ENCODE measurements around the gene RPS29. TPM values are rescaled to one million over a fixed set of nuclear protein-coding genes. Genes with fewer than 3 reads are reported as not detected.
A peak's percentile ranks its signal among the peaks of the same experiment; 100 is the strongest.

Gene RPS29
- total RNA-seq, 1 experiment from 2014 or later = 866 TPM

DNA sequence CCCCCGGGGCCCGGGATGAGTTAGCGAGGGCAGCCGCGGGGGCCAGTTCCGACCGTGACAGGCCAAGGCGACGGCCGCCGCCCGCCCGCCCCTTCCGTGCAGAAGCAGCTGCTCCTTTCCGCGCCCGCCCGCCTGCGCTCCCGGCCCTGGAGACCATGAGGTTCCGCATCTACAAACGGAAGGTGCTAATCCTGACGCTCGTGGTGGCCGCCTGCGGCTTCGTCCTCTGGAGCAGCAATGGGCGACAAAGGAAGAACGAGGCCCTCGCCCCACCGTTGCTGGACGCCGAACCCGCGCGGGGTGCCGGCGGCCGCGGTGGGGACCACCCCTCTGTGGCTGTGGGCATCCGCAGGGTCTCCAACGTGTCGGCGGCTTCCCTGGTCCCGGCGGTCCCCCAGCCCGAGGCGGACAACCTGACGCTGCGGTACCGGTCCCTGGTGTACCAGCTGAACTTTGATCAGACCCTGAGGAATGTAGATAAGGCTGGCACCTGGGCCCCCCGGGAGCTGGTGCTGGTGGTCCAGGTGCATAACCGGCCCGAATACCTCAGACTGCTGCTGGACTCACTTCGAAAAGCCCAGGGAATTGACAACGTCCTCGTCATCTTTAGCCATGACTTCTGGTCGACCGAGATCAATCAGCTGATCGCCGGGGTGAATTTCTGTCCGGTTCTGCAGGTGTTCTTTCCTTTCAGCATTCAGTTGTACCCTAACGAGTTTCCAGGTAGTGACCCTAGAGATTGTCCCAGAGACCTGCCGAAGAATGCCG lies 35.1 kb upstream of the RPS29 start:
- POLR2A ChIA-PET = no interaction called here
- Histone ChIP-seq H3K9me3 (ENCODE audit: control insufficient read depth, insufficient read depth, low read depth, low read length) (no peaks in the 10 kb centered on the region), H3K4me3 (ENCODE audit: low read depth in 2 of 2, low read length in 2 of 2) (peak overlapping the region; percentile 92 to 95), H3K27ac (ENCODE audit: low read length) (peak overlapping the region; percentile 88), H3K36me3 (ENCODE audit: control insufficient read depth, insufficient read depth, low read length) (peaks cover 18% of the 10 kb centered on the region), H3K27me3 (ENCODE audit: control insufficient read depth, insufficient read depth, low read length) (no peaks in the 10 kb centered on the region), H3K4me1 (ENCODE audit: control insufficient read depth, insufficient read depth, low read length) (peaks cover 18% of the 10 kb centered on the region)
- in situ Hi-C loops (cut with HindIII; ENCODE audit: low pct_unique_long_range_greater_than_20kb, low sequenced_read_pairs) (no loop called here), intact Hi-C loops (cut with micrococcal nuclease; ENCODE audit: unreplicated experiment) (no loop called here)
- no TSS peak for BruUV-seq (replicated peaks)
- ATAC-seq = peak; percentile 52
- DNase-seq (ENCODE audit: low read depth, low spot score) = no peak
- CTCF ChIA-PET = no interaction called here
- no peak for TF ChIP-seq TCF7L2 (IDR thresholded peaks at IDR 0.05; ENCODE audit: low read depth, low read length)
- no peak for TF ChIP-seq SIN3A (IDR thresholded peaks at IDR 0.05; ENCODE audit: borderline replicate concordance, insufficient read depth, low read depth, low read length)
- no peak for TF ChIP-seq POLR2AphosphoS5 (IDR thresholded peaks at IDR 0.05; ENCODE audit: low read depth, low read length)
- TF ChIP-seq, protein P1, sequence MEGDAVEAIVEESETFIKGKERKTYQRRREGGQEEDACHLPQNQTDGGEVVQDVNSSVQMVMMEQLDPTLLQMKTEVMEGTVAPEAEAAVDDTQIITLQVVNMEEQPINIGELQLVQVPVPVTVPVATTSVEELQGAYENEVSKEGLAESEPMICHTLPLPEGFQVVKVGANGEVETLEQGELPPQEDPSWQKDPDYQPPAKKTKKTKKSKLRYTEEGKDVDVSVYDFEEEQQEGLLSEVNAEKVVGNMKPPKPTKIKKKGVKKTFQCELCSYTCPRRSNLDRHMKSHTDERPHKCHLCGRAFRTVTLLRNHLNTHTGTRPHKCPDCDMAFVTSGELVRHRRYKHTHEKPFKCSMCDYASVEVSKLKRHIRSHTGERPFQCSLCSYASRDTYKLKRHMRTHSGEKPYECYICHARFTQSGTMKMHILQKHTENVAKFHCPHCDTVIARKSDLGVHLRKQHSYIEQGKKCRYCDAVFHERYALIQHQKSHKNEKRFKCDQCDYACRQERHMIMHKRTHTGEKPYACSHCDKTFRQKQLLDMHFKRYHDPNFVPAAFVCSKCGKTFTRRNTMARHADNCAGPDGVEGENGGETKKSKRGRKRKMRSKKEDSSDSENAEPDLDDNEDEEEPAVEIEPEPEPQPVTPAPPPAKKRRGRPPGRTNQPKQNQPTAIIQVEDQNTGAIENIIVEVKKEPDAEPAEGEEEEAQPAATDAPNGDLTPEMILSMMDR (IDR thresholded peaks at IDR 0.05) = no peak
- TF ChIP-seq, protein P2, sequence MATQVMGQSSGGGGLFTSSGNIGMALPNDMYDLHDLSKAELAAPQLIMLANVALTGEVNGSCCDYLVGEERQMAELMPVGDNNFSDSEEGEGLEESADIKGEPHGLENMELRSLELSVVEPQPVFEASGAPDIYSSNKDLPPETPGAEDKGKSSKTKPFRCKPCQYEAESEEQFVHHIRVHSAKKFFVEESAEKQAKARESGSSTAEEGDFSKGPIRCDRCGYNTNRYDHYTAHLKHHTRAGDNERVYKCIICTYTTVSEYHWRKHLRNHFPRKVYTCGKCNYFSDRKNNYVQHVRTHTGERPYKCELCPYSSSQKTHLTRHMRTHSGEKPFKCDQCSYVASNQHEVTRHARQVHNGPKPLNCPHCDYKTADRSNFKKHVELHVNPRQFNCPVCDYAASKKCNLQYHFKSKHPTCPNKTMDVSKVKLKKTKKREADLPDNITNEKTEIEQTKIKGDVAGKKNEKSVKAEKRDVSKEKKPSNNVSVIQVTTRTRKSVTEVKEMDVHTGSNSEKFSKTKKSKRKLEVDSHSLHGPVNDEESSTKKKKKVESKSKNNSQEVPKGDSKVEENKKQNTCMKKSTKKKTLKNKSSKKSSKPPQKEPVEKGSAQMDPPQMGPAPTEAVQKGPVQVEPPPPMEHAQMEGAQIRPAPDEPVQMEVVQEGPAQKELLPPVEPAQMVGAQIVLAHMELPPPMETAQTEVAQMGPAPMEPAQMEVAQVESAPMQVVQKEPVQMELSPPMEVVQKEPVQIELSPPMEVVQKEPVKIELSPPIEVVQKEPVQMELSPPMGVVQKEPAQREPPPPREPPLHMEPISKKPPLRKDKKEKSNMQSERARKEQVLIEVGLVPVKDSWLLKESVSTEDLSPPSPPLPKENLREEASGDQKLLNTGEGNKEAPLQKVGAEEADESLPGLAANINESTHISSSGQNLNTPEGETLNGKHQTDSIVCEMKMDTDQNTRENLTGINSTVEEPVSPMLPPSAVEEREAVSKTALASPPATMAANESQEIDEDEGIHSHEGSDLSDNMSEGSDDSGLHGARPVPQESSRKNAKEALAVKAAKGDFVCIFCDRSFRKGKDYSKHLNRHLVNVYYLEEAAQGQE (IDR thresholded peaks at IDR 0.05; ENCODE audit: insufficient read depth in 1 of 2, low read depth in 2 of 2, low read length in 1 of 2) = no peak

DNA sequence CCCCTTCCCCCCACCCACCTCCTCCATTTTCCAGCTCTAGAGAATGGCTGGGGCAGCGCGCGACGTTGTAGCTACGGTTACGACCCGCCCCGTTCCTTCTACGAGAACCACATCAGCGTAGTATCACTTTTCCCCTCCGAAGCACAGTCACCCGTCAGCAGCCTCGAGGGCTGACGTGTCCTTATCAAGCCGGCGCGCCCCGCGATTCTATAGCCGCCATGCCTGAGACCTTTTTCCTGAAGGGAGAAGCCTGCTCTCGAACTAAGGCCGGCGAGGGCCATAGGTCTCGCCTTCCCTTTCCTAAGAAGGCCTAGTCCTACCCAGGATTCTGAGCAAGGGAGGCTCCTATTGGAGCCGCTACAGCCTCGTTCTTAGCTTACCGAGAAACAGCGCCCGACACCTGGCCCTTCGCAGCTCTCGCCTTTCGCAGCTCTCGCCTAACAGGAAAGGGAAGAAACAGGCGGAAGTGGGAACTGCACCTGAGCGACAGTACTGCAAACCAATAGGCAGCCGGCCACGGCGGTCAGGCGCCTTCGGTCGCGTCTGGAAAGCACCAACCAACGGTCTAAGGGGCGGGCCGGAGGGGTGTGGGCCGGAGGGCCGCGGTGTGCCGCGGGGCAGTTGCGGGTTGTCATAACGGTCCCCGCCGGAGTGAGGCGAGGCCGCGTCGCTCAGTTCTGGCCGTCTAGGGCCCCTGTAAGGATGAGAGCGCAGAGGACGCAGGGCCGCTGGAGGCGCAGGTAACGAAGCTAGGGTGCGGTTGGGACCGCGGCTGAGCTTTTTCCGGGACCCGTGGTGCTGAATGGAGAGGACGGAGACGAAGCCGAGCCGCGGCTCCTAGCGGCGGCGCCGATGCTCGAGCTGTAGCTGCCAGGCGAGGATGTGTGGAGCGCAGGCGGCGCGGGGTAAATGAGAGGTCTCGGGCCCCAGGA lies 34.3 kb upstream of the RPS29 start, which contains the start of the genes MGAT2 and RPL36AL:
Gene MGAT2, plus strand, starts transcription at position 618 of the 932 bp plus-strand sequence. CDS start 470 bp downstream, outside the sequence.
Gene RPL36AL, minus strand, starts transcription at position 445 of the 932 bp plus-strand sequence. CDS start 1,522 bp downstream, outside the sequence.
- H3K9me3 ChIP-seq (ENCODE audit: control insufficient read depth, insufficient read depth, low read depth, low read length) = no peaks in the 10 kb centered on the region
- peaks cover 18% of the 10 kb centered on the region for H3K4me1 ChIP-seq (ENCODE audit: control insufficient read depth, insufficient read depth, low read length)
- peak within 1 kb of the TSS; percentile 92 to 95 for H3K4me3 ChIP-seq (ENCODE audit: low read depth in 2 of 2, low read length in 2 of 2)
- ChIA-PET CTCF (interaction anchor here (0.7 kb wide), 2 partner anchors 34 to 275 kb away, joined by 3 to 12 read pairs; no protein-coding TSS in a partner anchor), POLR2A (interaction anchor here (0.7 kb wide), 2 partner anchors 241 to 380 kb away, joined by 8 to 17 read pairs; no protein-coding TSS in a partner anchor)
- BruUV-seq (replicated peaks) = no TSS peak
- H3K36me3 ChIP-seq (ENCODE audit: control insufficient read depth, insufficient read depth, low read length) = peaks cover 18% of the 10 kb centered on the region
- no peaks in the 10 kb centered on the region for H3K27me3 ChIP-seq (ENCODE audit: control insufficient read depth, insufficient read depth, low read length)
- H3K27ac ChIP-seq (ENCODE audit: low read length) = peak within 1 kb of the TSS; percentile 97
- in situ Hi-C loops (cut with HindIII; ENCODE audit: low pct_unique_long_range_greater_than_20kb, low sequenced_read_pairs) = no loop called here
- TF ChIP-seq SIN3A (IDR thresholded peaks at IDR 0.05; ENCODE audit: borderline replicate concordance, insufficient read depth, low read depth, low read length) = peak; percentile 74; the same call in 1 of the 2 replicates
- TF ChIP-seq, protein P1 (IDR thresholded peaks at IDR 0.05) = no peak; the same call in 1 of the 2 replicates
- peak; percentile 93 for TF ChIP-seq POLR2AphosphoS5 (IDR thresholded peaks at IDR 0.05; ENCODE audit: low read depth, low read length)
- TF ChIP-seq, protein P2 (IDR thresholded peaks at IDR 0.05; ENCODE audit: insufficient read depth in 1 of 2, low read depth in 2 of 2, low read length in 1 of 2) = 0 out of 4 replicates have a peak, but pooled peaks of 1 of the 2 experiments have one; percentile 14
- DNase-seq (ENCODE audit: low read depth, low spot score) (peak; percentile 91), ATAC-seq (peak; percentile 96)
- intact Hi-C loops (cut with micrococcal nuclease; ENCODE audit: unreplicated experiment) = no loop called here

Data from Panc1 (cell line).